Prostate gland (tissue), 2 donors: Measurements from ENCODE around the gene ULK2. TPM values are rescaled to one million over a fixed set of nuclear protein-coding genes. Genes with fewer than 3 reads are reported as not detected.

ENCODE experiments used
- DNase-seq: peaks from one replicate; pipeline ENCODE4 v3.0.0-alpha.2; 2019; ENCODE audit warnings: low spot score
- H3K27ac ChIP-seq, 2 donors: fragments of 200-600 bp; sonication (generic); 2 replicates each; pipeline ENCODE4 v1.5.1; 2017 to 2019
- H3K27me3 ChIP-seq: fragments of 200-600 bp; sonication (generic); replicated peaks from 2 replicates; pipeline ENCODE4 v1.5.1; 2019; ENCODE audit not compliant: insufficient read depth
- H3K36me3 ChIP-seq, 2 donors: fragments of 200-600 bp; sonication (generic); 1 replicate in 1 of 2; 2 replicates in 1 of 2; pipeline versions ENCODE4 v1.5.1 to v1.8.1; 2017 to 2019
- H3K4me1 ChIP-seq: fragments of 200-600 bp; sonication (generic); replicated peaks from 2 replicates; pipeline ENCODE4 v1.5.1; 2019
- H3K4me3 ChIP-seq, 2 donors: fragments of 200-600 bp; sonication (generic); 2 replicates each; pipeline ENCODE4 v1.5.1; 2017 to 2019
- H3K9me3 ChIP-seq: fragments of 200-600 bp; sonication (generic); 2 replicates; pipeline ENCODE4 v1.5.1; 2017
- CTCF ChIP-seq, 4 experiments: fragments of 200-600 bp in 2 of 4; fragments of 450-650 bp in 2 of 4; sonication (generic) in 2 of 4; IDR thresholded peaks; 1 replicate in 3 of 4; 2 replicates in 1 of 4; pipeline ENCODE4 v1.5.1; 2016 to 2019; ENCODE audit warnings: antibody characterized with exemption in 4 of 4, mild to moderate bottlenecking in 2 of 4, moderate library complexity in 2 of 4
- POLR2A ChIP-seq: fragments of 450-650 bp; IDR thresholded peaks from one replicate; pipeline ENCODE4 v1.6.1; 2016; ENCODE audit warnings: antibody characterized with exemption, mild to moderate bottlenecking
- POLR2AphosphoS5 ChIP-seq: sonication (generic); formaldehyde crosslinking; IDR thresholded peaks from one replicate; pipeline ENCODE4 v1.6.1; 2017; ENCODE audit warnings: antibody characterized with exemption
- WGBS: methylation state at CpG from one replicate; pipeline ENCODE4 v1.1.5; 2018; 5-methylcytosine and 5-hydroxymethylcytosine counted together
- intact Hi-C: fragments of 100-400 bp; cut with DNase I; formaldehyde crosslinking; loops from one replicate; pipeline ENCODE4 v1.14.2; 2022
- total RNA-seq, 2 donors: library from RNA; depleted of rRNA; stranded (reverse); fragments of >200 nt; gene quantifications; one replicate each; pipeline ENCODE4 v1.1.0, GENCODE V29; 2016

Gene ULK2
- total RNA-seq, 2 donors from 2014 or later, result 15.9 to 44.4 TPM

- TF ChIP-seq POLR2A (no peak), POLR2AphosphoS5 (peak; percentile 87)
- Histone ChIP-seq H3K27me3 (no peaks in the 10 kb centered on the region), H3K36me3 (no peaks in the 10 kb centered on the region), H3K4me3 (no peak overlapping the region), H3K4me1 (no peaks in the 10 kb centered on the region), H3K27ac (peak overlapping the region; percentile 77 to 84), H3K9me3 (no peaks in the 10 kb centered on the region)
- 7% methylated on average over 7 of the region's 7 CpGs for WGBS
- DNase-seq, result peak; percentile 88
- intact Hi-C loops, result loop anchor here (5.0 kb wide), 1 partner anchor 81 kb away; the partner anchor contains the start of gene ALDH3A2
Measured at GRCh38 chr17:19728084-19728495, 139.6 kb downstream of the ULK2 start.

GRCh38 chr17:19727501-19728078 lies 140.1 kb downstream of the ULK2 start:
- peak; percentile 91 for TF ChIP-seq POLR2AphosphoS5
- TF ChIP-seq CTCF (IDR thresholded peaks at IDR 0.05), result no peak
- no peaks in the 10 kb centered on the region for H3K9me3 ChIP-seq
- 54% methylated on average over 4 of the region's 4 CpGs for WGBS
- peak overlapping the region; percentile 77 to 84 for H3K27ac ChIP-seq
- intact Hi-C loops, result loop anchor here (5.0 kb wide), 1 partner anchor 80 kb away; the partner anchor contains the start of gene ALDH3A2
- H3K4me3 ChIP-seq, result no peak overlapping the region
- no peaks in the 10 kb centered on the region for H3K4me1 ChIP-seq
- no peaks in the 10 kb centered on the region for H3K36me3 ChIP-seq
- peak; percentile 86 for DNase-seq
- no peaks in the 10 kb centered on the region for H3K27me3 ChIP-seq

GRCh38 chr17:19726631-19727376 lies 140.9 kb downstream of the ULK2 start:
- intact Hi-C loops, result loop anchor here (5.0 kb wide), 1 partner anchor 80 kb away; the partner anchor contains the start of gene ALDH3A2
- no peak for DNase-seq
- Histone ChIP-seq H3K4me3 (no peak overlapping the region), H3K4me1 (no peaks in the 10 kb centered on the region), H3K27ac (peak overlapping the region; percentile 77 to 84), H3K36me3 (no peaks in the 10 kb centered on the region), H3K9me3 (no peaks in the 10 kb centered on the region), H3K27me3 (no peaks in the 10 kb centered on the region)
- TF ChIP-seq POLR2AphosphoS5 (no peak), CTCF (IDR thresholded peaks at IDR 0.05) (no peak), POLR2A (no peak)
- WGBS, result 77% methylated on average over 7 of the region's 7 CpGs

- Histone ChIP-seq H3K9me3 (no peaks in the 10 kb centered on the region), H3K36me3 (no peaks in the 10 kb centered on the region), H3K4me3 (no peak overlapping the region), H3K27ac (no peak overlapping the region), H3K4me1 (no peaks in the 10 kb centered on the region), H3K27me3 (no peaks in the 10 kb centered on the region)
- no peak for DNase-seq
- TF ChIP-seq POLR2A (no peak), POLR2AphosphoS5 (no peak), CTCF (IDR thresholded peaks at IDR 0.05) (no peak)
- intact Hi-C loops, result loop anchor here (5.0 kb wide), 1 partner anchor 78 kb away; the partner anchor contains the start of gene ALDH3A2
- 93% methylated on average over 5 of the region's 5 CpGs for WGBS
Measured at GRCh38 chr17:19725486-19725885, 142.2 kb downstream of the ULK2 start.

GRCh38 chr17:19724501-19725420 lies 143.0 kb downstream of the ULK2 start:
- H3K27me3 ChIP-seq, result no peaks in the 10 kb centered on the region
- peak overlapping the region; percentile 38 to 69 for H3K27ac ChIP-seq
- H3K4me1 ChIP-seq, result no peaks in the 10 kb centered on the region
- TF ChIP-seq CTCF (IDR thresholded peaks at IDR 0.05), result no peak
- intact Hi-C loops, result loop anchor here (5.0 kb wide), 1 partner anchor 77 kb away; the partner anchor contains the start of gene ALDH3A2
- DNase-seq, result peak; percentile 45
- no peaks in the 10 kb centered on the region for H3K36me3 ChIP-seq
- no peaks in the 10 kb centered on the region for H3K9me3 ChIP-seq
- 54% methylated on average over 53 of the region's 55 CpGs for WGBS
- H3K4me3 ChIP-seq, result peak overlapping the region; percentile 13 to 17
